SK-N-SH treated with all-trans-retinoic acid at 6 μM for 48 hours (cell line): Measurements from ENCODE around the gene PRMT6.

Experiments
- ATAC-seq: fragments of 200-7000 bp; cut with Tn5 transposase; 3 replicates; pipeline ENCODE4 v1.9.1; 2020; ENCODE audit warnings: mild to moderate bottlenecking, moderate library complexity
- ARNTL ChIP-seq: fragments of 450-650 bp; formaldehyde crosslinking; IDR thresholded peaks from 2 replicates; pipeline ENCODE4 v1.5.0; 2020; ENCODE audit warnings: low read depth, mild to moderate bottlenecking, moderate library complexity, borderline replicate concordance
- BACH2 ChIP-seq: fragments of 250-450 bp; sonication (Bioruptor Pico); IDR thresholded peaks from 2 replicates; pipeline ENCODE4 v1.9.0; 2021; ENCODE audit warnings: mild to moderate bottlenecking, borderline replicate concordance
- CREB5 ChIP-seq: fragments of 250-450 bp; sonication (Bioruptor Pico); IDR thresholded peaks from 2 replicates; pipeline ENCODE4 v1.5.1; 2020; ENCODE audit warnings: low read depth, mild to moderate bottlenecking, moderate library complexity
- CSDC2 ChIP-seq: fragments of 250-450 bp; sonication (Bioruptor Pico); IDR thresholded peaks from 2 replicates; pipeline ENCODE4 v1.5.0; 2020; ENCODE audit warnings: mild to moderate bottlenecking, moderate library complexity
- CSRNP3 ChIP-seq: fragments of 250-450 bp; sonication (Bioruptor Pico); IDR thresholded peaks from 2 replicates; pipeline ENCODE4 v1.5.1; 2021; ENCODE audit warnings: mild to moderate bottlenecking, moderate library complexity
- ESRRG ChIP-seq: fragments of 250-450 bp; sonication (Bioruptor Pico); IDR thresholded peaks from 2 replicates; pipeline ENCODE4 v1.6.1; 2021; ENCODE audit warnings: mild to moderate bottlenecking
- GLIS3 ChIP-seq: fragments of 250-450 bp; sonication (Bioruptor Pico); IDR thresholded peaks from 2 replicates; pipeline ENCODE4 v1.5.0; 2020; ENCODE audit warnings: mild to moderate bottlenecking, moderate library complexity
- ISL1 ChIP-seq: fragments of 250-450 bp; sonication (Bioruptor Pico); IDR thresholded peaks from 2 replicates; pipeline ENCODE4 v2.1.2; 2022; ENCODE audit warnings: mild to moderate bottlenecking, moderate library complexity
- OSR1 ChIP-seq: fragments of 250-450 bp; sonication (Bioruptor Pico); IDR thresholded peaks from 2 replicates; pipeline ENCODE4 v1.8.0; 2022; ENCODE audit warnings: moderate library complexity, mild to moderate bottlenecking, inconsistent platforms
- PATZ1 ChIP-seq: fragments of 250-450 bp; sonication (Bioruptor Pico); IDR thresholded peaks from 2 replicates; pipeline ENCODE4 v1.8.0; 2020; ENCODE audit warnings: mild to moderate bottlenecking, moderate library complexity, borderline replicate concordance
- POU6F1 ChIP-seq: fragments of 250-450 bp; sonication (Bioruptor Pico); IDR thresholded peaks from 2 replicates; pipeline ENCODE4 v1.8.0; 2021; ENCODE audit warnings: low read depth, mild to moderate bottlenecking, moderate library complexity, borderline replicate concordance
- PPARA ChIP-seq: fragments of 250-450 bp; sonication (Bioruptor Pico); IDR thresholded peaks from 2 replicates; pipeline ENCODE4 v1.5.0; 2020; ENCODE audit warnings: mild to moderate bottlenecking, borderline replicate concordance
- RARB ChIP-seq: fragments of 250-450 bp; sonication (Bioruptor Pico); IDR thresholded peaks from 2 replicates; pipeline ENCODE4 v1.8.0; 2021; ENCODE audit warnings: mild to moderate bottlenecking, moderate library complexity
- SNAI2 ChIP-seq: fragments of 250-450 bp; sonication (Bioruptor Pico); IDR thresholded peaks from 2 replicates; pipeline ENCODE4 v1.5.0; 2020; ENCODE audit warnings: mild to moderate bottlenecking, moderate library complexity
- TCF4 ChIP-seq: fragments of 250-450 bp; sonication (Bioruptor Pico); IDR thresholded peaks from 2 replicates; pipeline ENCODE4 v1.8.0; 2021; ENCODE audit warnings: mild to moderate bottlenecking, moderate library complexity, borderline replicate concordance
- TOX ChIP-seq: fragments of 250-450 bp; sonication (Bioruptor Pico); IDR thresholded peaks from 2 replicates; pipeline ENCODE4 v1.8.0; 2021; ENCODE audit warnings: mild to moderate bottlenecking, moderate library complexity, borderline replicate concordance
- ZC3H10 ChIP-seq: fragments of 250-450 bp; sonication (Bioruptor Pico); IDR thresholded peaks from 2 replicates; pipeline ENCODE4 v1.5.1; 2021; ENCODE audit warnings: mild to moderate bottlenecking, moderate library complexity
- ZFP3 ChIP-seq: fragments of 250-450 bp; sonication (Bioruptor Pico); IDR thresholded peaks from 2 replicates; pipeline ENCODE4 v1.5.0; 2020; ENCODE audit warnings: mild to moderate bottlenecking, moderate library complexity
- ZFP30 ChIP-seq: fragments of 450-650 bp; formaldehyde crosslinking; IDR thresholded peaks from 2 replicates; pipeline ENCODE4 v1.5.0; 2022; ENCODE audit warnings: mild to moderate bottlenecking, moderate library complexity
- ZNF70 ChIP-seq: fragments of 450-650 bp; formaldehyde crosslinking; IDR thresholded peaks from 2 replicates; pipeline ENCODE4 v1.5.0; 2020; ENCODE audit warnings: mild to moderate bottlenecking, moderate library complexity
- ZNF8 ChIP-seq: fragments of 450-650 bp; formaldehyde crosslinking; IDR thresholded peaks from 2 replicates; pipeline ENCODE4 v1.5.0; 2020; ENCODE audit warnings: mild to moderate bottlenecking, moderate library complexity

The PRMT6 gene

GRCh38 chr1:107058245-107059032 is 2.0 kb downstream of the PRMT6 start:
- TF ChIP-seq ZNF8 = no peak
- ATAC-seq = no peak

- TF ChIP-seq ESRRG (CRISPR knock-in tag) (no peak), CREB5 (CRISPR knock-in tag) (no peak), GLIS3 (CRISPR knock-in tag) (no peak), ZFP3 (CRISPR knock-in tag) (no peak), CSRNP3 (CRISPR knock-in tag) (no peak), BACH2 (no peak)
- no peak for ATAC-seq
Observed at GRCh38 chr1:107061886-107062285, 5.4 kb downstream of the PRMT6 start.

GRCh38 chr1:107073493-107073892 is 17.0 kb downstream of the PRMT6 start:
- no peak for ATAC-seq
- TF ChIP-seq ZC3H10 (CRISPR knock-in tag) = no peak
- TF ChIP-seq TOX (CRISPR knock-in tag) = no peak
- TF ChIP-seq RARB = no peak
- no peak for TF ChIP-seq CSRNP3 (CRISPR knock-in tag)
- TF ChIP-seq SNAI2 = no peak
- no peak for TF ChIP-seq PATZ1 (CRISPR knock-in tag)
- no peak for TF ChIP-seq ZNF70
- TF ChIP-seq ISL1 (CRISPR knock-in tag) = no peak
- no peak for TF ChIP-seq CREB5 (CRISPR knock-in tag)
- no peak for TF ChIP-seq CSDC2 (CRISPR knock-in tag)
- TF ChIP-seq ZFP30 (CRISPR knock-in tag) = no peak

GRCh38 chr1:107076841-107077240 is 20.4 kb downstream of the PRMT6 start:
- ATAC-seq = no peak
- no peak for TF ChIP-seq ZNF70
- TF ChIP-seq PPARA = no peak
- no peak for TF ChIP-seq SNAI2
- peak; percentile 33; the same call in 1 of the 2 replicates for TF ChIP-seq ISL1 (CRISPR knock-in tag)
- TF ChIP-seq OSR1 = no peak
- no peak for TF ChIP-seq ZNF8
- no peak for TF ChIP-seq TCF4 (CRISPR knock-in tag)

GRCh38 chr1:107079249-107079648 is 22.8 kb downstream of the PRMT6 start:
- no peak for TF ChIP-seq ARNTL
- TF ChIP-seq ZC3H10 (CRISPR knock-in tag) = no peak
- no peak for TF ChIP-seq PPARA
- no peak for TF ChIP-seq POU6F1 (CRISPR knock-in tag)
- TF ChIP-seq ZNF8 = no peak
- no peak for TF ChIP-seq CREB5 (CRISPR knock-in tag)
- no peak for TF ChIP-seq PATZ1 (CRISPR knock-in tag)
- no peak for TF ChIP-seq ZFP3 (CRISPR knock-in tag)
- no peak for TF ChIP-seq SNAI2
- TF ChIP-seq RARB = no peak
- no peak for TF ChIP-seq ISL1 (CRISPR knock-in tag)
- ATAC-seq = no peak
